Panc1 (cell line): ENCODE data around the gene BICRA. TPM values are rescaled to one million over a fixed set of nuclear protein-coding genes. Genes with fewer than 3 reads are reported as not detected.
A peak's percentile ranks its signal among the peaks of the same experiment; 100 is the strongest.
"Not testable (repeated sequence)": the region's sequence is repeated elsewhere in the genome, so short reads cannot be mapped to it uniquely, and the experiment has no call there.

ENCODE experiments used
- ATAC-seq: fragments of 200-7000 bp; cut with Tn5 transposase; 2 replicates; pipeline ENCODE4 v1.9.1; 2020; ENCODE audit warnings: mild to moderate bottlenecking, moderate library complexity
- BruUV-seq: library from RNA; stranded (reverse); fragments of 400-500 nt; replicated peaks from 2 replicates; lab custom pipeline; 2021; lab: Mats Ljungman, UMichigan
- CTCF ChIA-PET: fragments of 300-600 bp; sonication (Branson Sonifier 250); formaldehyde crosslinking; loops from one replicate; lab custom pipeline; 2022; ENCODE audit warnings: antibody characterized with exemption; lab: Charles Lee
- POLR2A ChIA-PET: fragments of 300-600 bp; sonication (Branson Sonifier 250); formaldehyde crosslinking; loops from one replicate; lab custom pipeline; 2022; ENCODE audit warnings: antibody characterized with exemption; lab: Charles Lee
- DNase-seq: peaks from one replicate; pipeline ENCODE4 v3.0.0-alpha.2; 2010; ENCODE audit warnings: low read depth, low spot score
- H3K27ac ChIP-seq: 2 replicates; pipeline ENCODE4 v1.5.1; 2011; ENCODE audit warnings: mild to moderate bottlenecking, low read length, inconsistent platforms
- H3K27me3 ChIP-seq: fragments of 200-500 bp; sonication (Bioruptor generic); 2 replicates; pipeline ENCODE4 v1.6.0; 2014; ENCODE audit warnings: low read length, inconsistent platforms; ENCODE audit not compliant: control insufficient read depth, insufficient read depth
- H3K36me3 ChIP-seq: fragments of 200-500 bp; sonication (Bioruptor generic); 2 replicates; pipeline ENCODE4 v1.5.1; 2014; ENCODE audit warnings: inconsistent platforms, mild to moderate bottlenecking, low read length, moderate library complexity; ENCODE audit not compliant: control insufficient read depth, insufficient read depth
- H3K4me1 ChIP-seq: 2 replicates; pipeline ENCODE4 v1.5.1; 2011; ENCODE audit warnings: inconsistent platforms, mild to moderate bottlenecking, low read length, moderate library complexity; ENCODE audit not compliant: control insufficient read depth, insufficient read depth
- H3K4me3 ChIP-seq, 2 experiments: 2 replicates each; pipeline ENCODE4 v1.5.1; 2011 to 2012; ENCODE audit warnings: low read depth in 2 of 2, low read length in 2 of 2, mild to moderate bottlenecking in 2 of 2, inconsistent platforms in 1 of 2, moderate library complexity in 1 of 2
- H3K9me3 ChIP-seq: fragments of 200-500 bp; sonication (Bioruptor generic); 2 replicates; pipeline ENCODE4 v1.5.1; 2014; ENCODE audit warnings: low read depth, mild to moderate bottlenecking, inconsistent platforms, low read length, moderate library complexity; ENCODE audit not compliant: control insufficient read depth, insufficient read depth
- CTCF ChIP-seq: fragments of 450-650 bp; IDR thresholded peaks from 2 replicates; pipeline ENCODE4 v1.5.1; 2017; ENCODE audit warnings: mild to moderate bottlenecking
- POLR2AphosphoS5 ChIP-seq: IDR thresholded peaks from 2 replicates; pipeline ENCODE4 v1.6.1; 2012; ENCODE audit warnings: mild to moderate bottlenecking, low read depth, low read length, moderate library complexity
- REST ChIP-seq, 2 experiments: IDR thresholded peaks; 2 replicates each; pipeline ENCODE4 v1.6.1; 2011 to 2012; ENCODE audit warnings: low read depth in 2 of 2, control low read depth in 1 of 2, low read length in 1 of 2, mild to moderate bottlenecking in 1 of 2, moderate library complexity in 1 of 2; ENCODE audit not compliant: insufficient read depth in 1 of 2
- SIN3A ChIP-seq: IDR thresholded peaks from 2 replicates; pipeline ENCODE4 v1.6.1; 2012; ENCODE audit warnings: low read depth, mild to moderate bottlenecking, low read length, moderate library complexity, borderline replicate concordance; ENCODE audit not compliant: insufficient read depth
- TCF7L2 ChIP-seq: IDR thresholded peaks from 2 replicates; pipeline ENCODE4 v1.6.1; 2011; ENCODE audit warnings: mild to moderate bottlenecking, low read depth, low read length, inconsistent platforms
- in situ Hi-C: cut with HindIII; loops from 2 replicates; pipeline ENCODE4 v1.10.0; 2016; ENCODE audit warnings: low sequenced_read_pairs, low pct_unique_long_range_greater_than_20kb
- intact Hi-C: fragments of 100-400 bp; cut with micrococcal nuclease; formaldehyde crosslinking; loops from one replicate; pipeline ENCODE4 v1.10.0; 2022; ENCODE audit not compliant: unreplicated experiment
- total RNA-seq: library from RNA; stranded (reverse); gene quantifications from one replicate; pipeline ENCODE4 v1.2.1, GENCODE V29; 2021; ENCODE audit not compliant: unreplicated experiment

Gene BICRA
- total RNA-seq, 1 experiment from 2014 or later = 13.7 TPM

DNA sequence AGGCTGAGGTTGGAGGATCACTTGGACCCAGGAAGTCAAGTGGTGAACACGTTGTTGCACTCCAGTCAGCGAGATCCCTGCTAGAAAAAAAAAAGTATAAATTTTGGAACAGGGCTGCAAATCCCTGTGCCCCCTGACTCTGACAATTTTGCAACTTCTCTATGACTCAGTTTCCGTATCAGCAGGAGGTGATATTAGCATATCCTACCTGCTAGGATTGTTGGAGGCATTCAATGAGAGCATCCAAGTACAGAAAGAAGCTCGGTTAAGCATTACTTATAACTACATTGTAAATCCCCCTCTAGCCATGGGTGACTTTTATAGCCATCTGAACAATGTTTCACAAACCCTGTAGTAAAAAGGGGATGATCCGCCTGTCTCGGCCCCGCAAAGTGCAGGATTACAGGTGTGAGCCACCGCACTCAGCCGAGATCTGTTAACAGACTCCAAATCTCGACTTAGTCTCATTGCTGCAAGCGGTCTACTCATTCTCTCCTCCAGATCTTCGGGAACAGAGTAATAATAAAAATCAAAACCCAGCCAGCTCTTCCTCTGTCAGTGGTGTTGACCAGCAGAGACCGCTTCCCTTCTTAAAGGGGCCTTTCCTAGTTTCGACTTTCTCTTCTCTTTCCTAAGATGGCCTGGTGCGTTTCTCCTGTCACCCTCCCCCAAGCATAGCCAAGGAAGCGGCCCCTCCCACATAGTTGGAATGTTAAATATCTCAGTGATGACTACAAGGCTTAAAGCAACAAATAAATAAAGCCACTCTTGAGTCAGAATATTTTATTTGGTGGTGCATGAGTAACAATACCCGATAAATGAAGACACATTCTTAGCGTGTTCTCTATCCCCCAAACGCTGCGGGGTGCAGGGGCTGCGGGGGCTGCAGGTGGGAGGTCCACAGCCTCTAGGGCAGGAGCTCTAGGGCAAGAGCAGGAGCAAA, 10.3 kb upstream of the BICRA start:
- no peak for TF ChIP-seq CTCF
- TF ChIP-seq SIN3A = no peak
- TF ChIP-seq POLR2AphosphoS5 = peak; percentile 56; the same call in 1 of the 2 replicates
- 0 out of 2 replicates have a peak, but pooled peaks have one; percentile 22 for TF ChIP-seq TCF7L2
- TF ChIP-seq REST (IDR thresholded peaks at IDR 0.05; ENCODE audit: insufficient read depth in 1 of 2, low read depth in 2 of 2, low read length in 1 of 2) = no peak
- peak; percentile 80 for DNase-seq
- intact Hi-C loops (no loop called here), in situ Hi-C loops (no loop called here)
- no peaks in the 10 kb centered on the region for H3K9me3 ChIP-seq
- H3K36me3 ChIP-seq = no peaks in the 10 kb centered on the region
- H3K4me3 ChIP-seq = peak overlapping the region; percentile 63 to 66
- TSS peak; percentile 91 for BruUV-seq
- ChIA-PET CTCF (no interaction called here), POLR2A (no interaction called here)
- no peaks in the 10 kb centered on the region for H3K27me3 ChIP-seq
- peak overlapping the region; percentile 85 for H3K27ac ChIP-seq
- peak; percentile 72 for ATAC-seq
- peaks cover 8% of the 10 kb centered on the region for H3K4me1 ChIP-seq

GRCh38 chr19:47599671-47600245, 9.2 kb upstream of the BICRA start:
- DNase-seq, H3K27me3 ChIP-seq, in situ Hi-C loops, H3K36me3 ChIP-seq, H3K9me3 ChIP-seq, BruUV-seq, H3K4me1 ChIP-seq, ATAC-seq: not testable (repeated sequence)
- Histone ChIP-seq H3K27ac (peak overlapping the region; percentile 84), H3K4me3 (peak overlapping the region; percentile 63 to 66)
- intact Hi-C loops = loop anchor here (10.0 kb wide), 1 partner anchor 85 kb away; the partner anchor contains the start of gene NAPA
- ChIA-PET POLR2A (interaction anchor here (0.6 to 0.7 kb wide), 3 partner anchors 34 to 191 kb away, joined by 3 to 12 read pairs (median 7); no protein-coding TSS in a partner anchor), CTCF (interaction anchor here (0.6 to 0.7 kb wide), 3 partner anchors 96 to 315 kb away, joined by 3 read pairs; no protein-coding TSS in a partner anchor)
